Trophoblast cell (in vitro differentiated cells and primary cell): Measurements from ENCODE around the gene ENO2.
"Not testable (repeated sequence)": the region's sequence is repeated elsewhere in the genome, so short reads cannot be mapped to it uniquely, and the experiment has no call there.

ENCODE experiments used
- DNase-seq, 2 donors: peaks; one replicate each; pipeline ENCODE4 v3.0.0-alpha.2; 2016
- H2AFZ ChIP-seq: 2 replicates; pipeline ENCODE4 v1.6.1; 2013; ENCODE audit warnings: low read length, moderate library complexity, mild to moderate bottlenecking; ENCODE audit not compliant: insufficient read depth, poor library complexity
- H2AK5ac ChIP-seq: 2 replicates; pipeline ENCODE4 v1.6.1; 2013; ENCODE audit warnings: mild to moderate bottlenecking, low read length
- H2BK120ac ChIP-seq: 2 replicates; pipeline ENCODE4 v1.6.1; 2013; ENCODE audit warnings: low read length, mild to moderate bottlenecking, moderate library complexity; ENCODE audit not compliant: insufficient read depth, poor library complexity
- H2BK12ac ChIP-seq: 2 replicates; pipeline ENCODE4 v1.6.1; 2013; ENCODE audit warnings: mild to moderate bottlenecking, low read length, moderate library complexity
- H2BK5ac ChIP-seq: 2 replicates; pipeline ENCODE4 v1.6.1; 2013; ENCODE audit warnings: low read length, low read depth, moderate library complexity, mild to moderate bottlenecking; ENCODE audit not compliant: poor library complexity
- H3K14ac ChIP-seq: 2 replicates; pipeline ENCODE4 v1.6.1; 2013; ENCODE audit warnings: mild to moderate bottlenecking, low read length
- H3K18ac ChIP-seq: 2 replicates; pipeline ENCODE4 v1.6.1; 2013; ENCODE audit warnings: mild to moderate bottlenecking, low read length
- H3K23ac ChIP-seq: 2 replicates; pipeline ENCODE4 v1.6.1; 2013; ENCODE audit warnings: low read length
- H3K27ac ChIP-seq: 2 replicates; pipeline ENCODE4 v1.5.1; 2013; ENCODE audit warnings: low read depth, mild to moderate bottlenecking, inconsistent platforms, low read length, moderate library complexity
- H3K27me3 ChIP-seq: 2 replicates; pipeline ENCODE4 v1.6.1; 2013; ENCODE audit warnings: inconsistent platforms, mild to moderate bottlenecking, low read length, moderate library complexity; ENCODE audit not compliant: insufficient read depth
- H3K36me3 ChIP-seq, 2 experiments: 1 replicate in 1 of 2; 2 replicates in 1 of 2; pipeline ENCODE4 v1.6.1; 2013; ENCODE audit warnings: low read length in 2 of 2, mild to moderate bottlenecking in 2 of 2, moderate library complexity in 1 of 2; ENCODE audit not compliant: insufficient read depth in 2 of 2, control insufficient read depth in 1 of 2
- H3K4ac ChIP-seq: 2 replicates; pipeline ENCODE4 v1.6.1; 2013; ENCODE audit warnings: low read depth, mild to moderate bottlenecking, low read length, moderate library complexity
- H3K4me1 ChIP-seq, 2 experiments: 1 replicate in 1 of 2; 2 replicates in 1 of 2; pipeline ENCODE4 v1.6.1; 2013; ENCODE audit warnings: low read length in 2 of 2, mild to moderate bottlenecking in 2 of 2, moderate library complexity in 1 of 2; ENCODE audit not compliant: insufficient read depth in 2 of 2, control insufficient read depth in 1 of 2
- H3K4me2 ChIP-seq: 2 replicates; pipeline ENCODE4 v1.6.1; 2013; ENCODE audit warnings: inconsistent platforms, mild to moderate bottlenecking, low read length, moderate library complexity
- H3K4me3 ChIP-seq: 2 replicates; pipeline ENCODE4 v1.5.1; 2013; ENCODE audit warnings: mild to moderate bottlenecking, low read depth, low read length, inconsistent platforms
- H3K79me1 ChIP-seq: one replicate; pipeline ENCODE4 v1.6.1; 2013; ENCODE audit warnings: low read length
- H3K79me2 ChIP-seq: 2 replicates; pipeline ENCODE4 v1.6.1; 2013; ENCODE audit warnings: low read length, mild to moderate bottlenecking; ENCODE audit not compliant: control insufficient read depth, insufficient read depth, poor library complexity
- H3K9ac ChIP-seq: 2 replicates; pipeline ENCODE4 v1.6.1; 2013; ENCODE audit warnings: mild to moderate bottlenecking, low read length
- H3K9me3 ChIP-seq: 2 replicates; pipeline ENCODE4 v1.6.1; 2013; ENCODE audit warnings: low read depth, mild to moderate bottlenecking, control low read depth, inconsistent platforms, low read length; ENCODE audit not compliant: insufficient read depth
- H4K12ac ChIP-seq: 2 replicates; pipeline ENCODE4 v1.6.1; 2013; ENCODE audit warnings: low read depth, mild to moderate bottlenecking, low read length, moderate library complexity
- H4K8ac ChIP-seq: 2 replicates; pipeline ENCODE4 v1.6.1; 2013; ENCODE audit warnings: low read depth, mild to moderate bottlenecking, low read length, moderate library complexity
- H4K91ac ChIP-seq: one replicate; pipeline ENCODE4 v1.6.1; 2013; ENCODE audit warnings: low read depth, mild to moderate bottlenecking, low read length, moderate library complexity
- WGBS: extraction: QIAGEN DNeasy Blood & Tissue Kit; methylation state at CpG from one replicate; pipeline ENCODE4 v1.1.7; 2013; ENCODE audit warnings: missing lambda C conversion rate; ENCODE audit not compliant: insufficient read length, insufficient coverage; ENCODE audit errors: extremely low coverage; 5-methylcytosine and 5-hydroxymethylcytosine counted together

ENO2 gene

DNA sequence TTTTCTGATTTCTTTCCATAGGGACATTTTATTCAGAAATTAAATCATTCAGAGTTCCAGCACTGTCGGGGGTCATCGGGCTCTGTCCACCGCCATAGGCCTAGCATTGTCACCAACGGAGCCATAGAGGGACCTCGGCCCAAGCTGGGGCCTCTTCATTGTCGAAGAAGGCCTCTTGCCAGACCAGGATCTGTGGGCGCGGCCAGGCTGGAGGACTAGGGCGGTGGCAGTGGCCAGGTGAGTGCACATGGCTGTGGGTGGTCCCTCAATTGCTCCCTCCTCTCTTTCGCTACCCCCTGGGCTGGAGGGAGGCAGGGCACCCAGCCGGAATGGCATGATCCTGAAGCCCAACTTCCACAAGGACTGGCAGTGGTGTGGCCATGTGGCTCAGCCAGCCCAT, 30.7 kb upstream of the ENO2 start:
- Histone ChIP-seq H3K4me3 (no peak overlapping the region), H4K12ac (no peak overlapping the region), H3K4me2 (no peak overlapping the region), H4K91ac (no peak overlapping the region), H2BK5ac (no peak overlapping the region), H3K27me3 (no peaks in the 10 kb centered on the region), H3K9me3 (no peaks in the 10 kb centered on the region), H3K79me2 (no peaks in the 10 kb centered on the region), H3K18ac (no peak overlapping the region), H3K4ac (no peak overlapping the region), H3K14ac (no peak overlapping the region), H4K8ac (no peak overlapping the region), H2BK12ac (no peak overlapping the region), H3K36me3 (no peaks in the 10 kb centered on the region), H3K79me1 (no peaks in the 10 kb centered on the region), H2AFZ (no peak overlapping the region), H2BK120ac (no peak overlapping the region), H3K4me1 (peaks cover 2 to 5% of the 10 kb centered on the region in 2 experiments), H3K23ac (no peak overlapping the region), H3K27ac (no peak overlapping the region), H2AK5ac (no peak overlapping the region), H3K9ac (no peak overlapping the region)
- no peak for DNase-seq
- WGBS: no CpG with 5 or more reads among the region's 11 CpGs

DNA sequence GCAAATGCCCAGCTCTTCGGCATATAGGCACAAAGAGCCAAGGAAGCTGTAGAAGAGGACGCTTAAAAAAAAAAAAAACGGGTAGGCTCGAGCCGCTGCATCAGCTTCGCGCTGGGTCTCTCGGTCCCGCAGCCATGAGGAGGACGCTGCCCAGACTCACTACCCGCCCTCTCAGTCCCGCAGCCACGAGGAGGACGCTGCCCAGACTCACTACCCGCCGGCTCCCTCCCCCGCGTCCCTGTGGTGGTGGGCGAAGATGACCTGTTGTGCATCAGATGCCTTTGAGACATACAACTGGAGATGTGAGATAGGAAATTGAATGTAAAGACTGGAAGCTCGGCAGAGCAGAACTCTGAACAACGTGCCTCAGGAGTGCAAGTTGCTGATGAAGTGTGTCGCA, 29.8 kb upstream of the ENO2 start:
- no peak overlapping the region for H4K91ac ChIP-seq
- no peak overlapping the region for H3K23ac ChIP-seq
- no peak overlapping the region for H2BK5ac ChIP-seq
- no CpG with 5 or more reads among the region's 22 CpGs for WGBS
- no peak for DNase-seq
- no peak overlapping the region for H2AK5ac ChIP-seq
- no peak overlapping the region for H3K9ac ChIP-seq
- no peak overlapping the region for H3K4me2 ChIP-seq
- H2BK12ac ChIP-seq: no peak overlapping the region
- no peaks in the 10 kb centered on the region for H3K9me3 ChIP-seq
- H3K4ac ChIP-seq: no peak overlapping the region
- H3K36me3 ChIP-seq: no peaks in the 10 kb centered on the region
- H2BK120ac ChIP-seq: no peak overlapping the region
- H3K27me3 ChIP-seq: no peaks in the 10 kb centered on the region
- H3K18ac ChIP-seq: no peak overlapping the region
- no peak overlapping the region for H3K4me3 ChIP-seq
- no peak overlapping the region for H4K8ac ChIP-seq
- peaks cover 2 to 5% of the 10 kb centered on the region in 2 experiments for H3K4me1 ChIP-seq
- no peak overlapping the region for H3K14ac ChIP-seq
- H3K79me2 ChIP-seq: no peaks in the 10 kb centered on the region
- H3K27ac ChIP-seq: no peak overlapping the region
- H3K79me1 ChIP-seq: no peaks in the 10 kb centered on the region
- no peak overlapping the region for H2AFZ ChIP-seq
- no peak overlapping the region for H4K12ac ChIP-seq

GRCh38 chr12:6886206-6886999, 28.0 kb upstream of the ENO2 start:
- not testable (repeated sequence) for H3K4me3 ChIP-seq, H3K18ac ChIP-seq, H2BK120ac ChIP-seq, H3K4me1 ChIP-seq, H3K23ac ChIP-seq, H4K8ac ChIP-seq, H2AK5ac ChIP-seq, H4K91ac ChIP-seq, H3K79me1 ChIP-seq, H4K12ac ChIP-seq, H3K9me3 ChIP-seq, H3K36me3 ChIP-seq, H3K4me2 ChIP-seq, H3K14ac ChIP-seq, H2BK5ac ChIP-seq, H3K27me3 ChIP-seq, H3K79me2 ChIP-seq, H2BK12ac ChIP-seq, H3K9ac ChIP-seq, H3K27ac ChIP-seq, H2AFZ ChIP-seq, H3K4ac ChIP-seq
- WGBS: no CpG with 5 or more reads among the region's 15 CpGs
- peak; percentile 42 to 57 for DNase-seq

DNA sequence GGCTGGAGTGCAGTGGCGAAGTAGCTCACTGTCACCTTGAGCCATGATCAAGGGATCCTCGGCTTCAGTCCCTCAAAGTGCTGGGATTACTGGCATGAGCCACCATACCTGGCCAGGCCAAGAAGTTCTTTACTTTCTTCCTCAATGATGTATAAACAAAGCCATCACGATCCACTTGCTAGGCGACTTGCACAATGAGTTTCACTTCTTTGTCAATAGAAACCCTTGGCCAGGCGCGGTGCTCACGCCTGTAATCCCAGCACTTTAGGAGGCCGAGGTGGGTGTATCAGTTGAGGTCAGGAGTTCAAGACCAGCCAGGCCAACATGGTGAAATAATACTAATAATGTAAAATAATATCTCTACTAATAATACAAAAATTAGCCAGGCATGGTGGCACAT, 26.9 kb upstream of the ENO2 start:
- H3K79me1 ChIP-seq: peaks cover 12% of the 10 kb centered on the region
- no peak overlapping the region for H2AK5ac ChIP-seq
- no peak overlapping the region for H3K4me3 ChIP-seq
- no peaks in the 10 kb centered on the region for H3K36me3 ChIP-seq
- no peak overlapping the region for H2AFZ ChIP-seq
- H4K12ac ChIP-seq: no peak overlapping the region
- H4K8ac ChIP-seq: no peak overlapping the region
- no peaks in the 10 kb centered on the region for H3K9me3 ChIP-seq
- H3K79me2 ChIP-seq: no peaks in the 10 kb centered on the region
- no peak overlapping the region for H2BK120ac ChIP-seq
- no peak overlapping the region for H3K27ac ChIP-seq
- no peak overlapping the region for H3K23ac ChIP-seq
- no peak overlapping the region for H3K9ac ChIP-seq
- H2BK12ac ChIP-seq: no peak overlapping the region
- no peak for DNase-seq
- no peak overlapping the region for H2BK5ac ChIP-seq
- H4K91ac ChIP-seq: no peak overlapping the region
- H3K4ac ChIP-seq: no peak overlapping the region
- no peaks in the 10 kb centered on the region for H3K27me3 ChIP-seq
- H3K4me2 ChIP-seq: no peak overlapping the region
- H3K4me1 ChIP-seq: peaks cover 5 to 6% of the 10 kb centered on the region in 2 experiments
- no peak overlapping the region for H3K18ac ChIP-seq
- H3K14ac ChIP-seq: no peak overlapping the region
- no CpG with 5 or more reads among the region's 8 CpGs for WGBS
